HG03558 (cell line): ENCODE measurements around the gene CYP26A1.
"Not testable (repeated sequence)": the region's sequence is repeated elsewhere in the genome, so short reads cannot be mapped to it uniquely, and the experiment has no call there.

ENCODE experiments used
- ATAC-seq: cut with Tn5 transposase; IDR thresholded peaks from one replicate; pipeline ENCODE4 v1.9.1; 2021; ENCODE audit warnings: moderate number of reproducible peaks; ENCODE audit not compliant: unreplicated experiment; ENCODE audit errors: extremely low read depth

The CYP26A1 gene

DNA sequence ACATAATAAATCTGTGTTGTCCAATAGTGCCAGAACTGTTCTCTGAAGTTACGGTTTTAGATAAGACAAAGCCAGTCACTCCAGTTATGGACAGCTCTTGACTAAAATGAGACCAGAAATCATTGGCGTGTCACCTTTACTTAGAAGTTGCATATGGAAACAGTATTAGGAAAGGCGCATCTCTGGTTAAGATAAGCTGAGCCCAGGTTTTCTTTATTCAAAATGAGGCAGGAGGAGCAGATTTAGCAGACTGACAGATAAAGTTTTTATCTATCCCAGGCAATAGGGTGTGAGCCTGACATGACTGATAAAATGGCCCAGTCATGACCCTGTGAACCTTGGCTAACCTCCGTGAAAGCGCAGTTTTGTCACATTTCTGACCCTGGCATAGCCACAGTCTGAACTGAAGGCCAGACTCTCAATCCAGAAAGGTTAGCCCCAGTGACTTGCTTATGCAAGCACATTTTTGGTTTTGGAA lies 4.2 kb downstream of the CYP26A1 start:
- no peak for ATAC-seq

DNA sequence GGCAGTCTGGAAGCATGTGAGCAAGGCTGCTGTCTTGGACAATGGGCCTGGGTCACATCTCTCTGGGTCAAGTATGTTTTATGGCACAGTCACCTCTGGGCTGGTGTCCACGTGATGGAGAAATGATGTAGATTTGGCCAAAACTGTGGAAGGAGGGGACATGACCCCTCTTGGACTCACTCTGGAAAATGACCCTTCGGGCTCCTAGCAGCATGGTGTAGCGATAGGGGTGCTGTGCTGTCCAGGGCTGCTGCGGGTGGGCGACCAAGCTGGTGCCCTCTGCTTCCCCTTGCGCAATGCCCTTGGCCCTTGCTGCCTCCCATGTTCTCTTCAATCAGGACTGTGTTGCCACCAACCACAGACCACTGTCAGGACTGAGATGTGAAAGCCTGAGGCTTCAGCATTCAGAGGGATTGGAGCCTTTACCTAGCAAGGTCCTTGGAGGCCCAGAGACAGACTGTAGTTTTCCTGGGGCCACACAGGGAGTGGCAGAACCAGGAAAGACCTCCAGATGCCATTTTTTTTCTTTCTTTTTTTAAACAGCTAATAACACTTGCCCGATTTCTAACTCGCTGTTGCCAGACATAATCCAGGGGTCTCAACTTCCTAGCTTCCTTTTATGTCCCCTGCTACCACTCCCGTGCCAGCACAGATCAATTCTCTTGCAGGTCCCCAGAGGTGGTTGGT lies 6.1 kb downstream of the CYP26A1 start:
- ATAC-seq = no peak

DNA sequence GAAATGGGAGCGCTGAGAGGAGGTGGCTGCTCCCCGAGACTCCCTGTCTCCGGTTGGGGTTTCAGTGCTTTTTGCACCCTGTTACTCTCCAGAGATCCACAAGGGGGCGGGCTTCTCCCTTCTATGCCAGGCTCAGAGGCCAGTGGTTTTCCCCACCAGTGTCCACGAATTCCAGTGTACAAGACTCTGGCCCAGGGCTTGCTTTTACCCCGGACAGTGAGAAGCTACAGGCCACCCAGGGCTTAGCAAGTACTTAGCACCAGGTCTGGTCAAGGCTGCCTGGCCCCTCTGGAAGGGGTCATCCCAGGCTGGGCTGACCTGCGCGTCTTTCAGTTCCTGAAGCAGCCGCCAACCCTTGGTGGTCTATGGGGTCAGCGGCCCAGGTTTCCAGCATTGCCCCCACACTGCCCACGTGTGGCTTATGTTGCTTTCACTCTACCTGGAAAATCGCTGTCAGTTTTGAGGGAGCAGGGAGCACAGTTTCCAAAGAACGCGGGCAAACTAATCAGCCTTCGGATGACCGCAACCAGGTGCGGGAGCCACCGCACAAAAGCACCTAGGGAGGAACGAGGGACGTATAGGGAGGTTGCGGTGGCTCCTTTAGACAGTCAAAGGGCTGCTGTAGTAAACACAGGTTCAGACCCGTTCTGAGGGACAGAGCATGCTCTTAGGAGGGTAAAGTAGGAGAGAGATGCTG lies 6.8 kb downstream of the CYP26A1 start:
- ATAC-seq = no peak

DNA sequence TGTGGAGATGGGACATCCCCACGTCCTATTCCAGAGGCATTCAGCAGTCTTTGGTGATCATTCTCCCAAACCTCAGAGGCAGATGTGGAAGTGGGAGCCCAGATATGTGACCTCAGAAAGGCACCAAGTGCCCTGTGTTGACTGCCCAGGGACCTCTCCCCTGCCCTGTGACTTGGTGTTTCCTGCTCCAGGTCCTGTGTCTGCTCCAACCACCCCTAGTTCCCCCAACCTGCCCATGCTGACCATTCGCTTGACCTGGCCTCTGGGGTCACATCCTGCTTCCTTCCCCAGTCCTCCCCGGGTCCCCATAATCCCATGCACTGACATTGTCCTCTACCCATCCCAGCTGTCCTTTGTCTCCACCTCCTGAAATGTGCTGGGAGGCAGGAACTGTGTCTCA lies 7.6 kb downstream of the CYP26A1 start:
- ATAC-seq = no peak

DNA sequence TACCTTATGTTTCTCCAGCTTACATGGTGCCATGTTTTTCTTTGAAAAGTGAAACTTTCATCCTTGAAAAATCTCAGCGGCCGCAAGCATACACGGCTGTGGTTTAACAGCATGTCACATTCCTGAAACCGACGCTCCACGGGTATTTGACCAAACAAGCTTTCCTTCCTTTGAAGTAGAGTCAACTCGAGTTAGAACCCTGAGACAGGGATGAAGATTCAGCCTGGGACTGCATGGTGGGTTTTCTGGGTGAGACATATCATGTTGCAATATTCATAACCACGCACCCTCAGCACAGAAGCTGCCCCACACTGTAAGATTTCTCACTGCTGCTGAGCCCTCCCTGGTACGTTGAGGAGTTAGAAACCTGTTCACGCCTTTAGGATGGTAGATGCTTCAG lies 8.1 kb downstream of the CYP26A1 start:
- ATAC-seq = no peak

DNA sequence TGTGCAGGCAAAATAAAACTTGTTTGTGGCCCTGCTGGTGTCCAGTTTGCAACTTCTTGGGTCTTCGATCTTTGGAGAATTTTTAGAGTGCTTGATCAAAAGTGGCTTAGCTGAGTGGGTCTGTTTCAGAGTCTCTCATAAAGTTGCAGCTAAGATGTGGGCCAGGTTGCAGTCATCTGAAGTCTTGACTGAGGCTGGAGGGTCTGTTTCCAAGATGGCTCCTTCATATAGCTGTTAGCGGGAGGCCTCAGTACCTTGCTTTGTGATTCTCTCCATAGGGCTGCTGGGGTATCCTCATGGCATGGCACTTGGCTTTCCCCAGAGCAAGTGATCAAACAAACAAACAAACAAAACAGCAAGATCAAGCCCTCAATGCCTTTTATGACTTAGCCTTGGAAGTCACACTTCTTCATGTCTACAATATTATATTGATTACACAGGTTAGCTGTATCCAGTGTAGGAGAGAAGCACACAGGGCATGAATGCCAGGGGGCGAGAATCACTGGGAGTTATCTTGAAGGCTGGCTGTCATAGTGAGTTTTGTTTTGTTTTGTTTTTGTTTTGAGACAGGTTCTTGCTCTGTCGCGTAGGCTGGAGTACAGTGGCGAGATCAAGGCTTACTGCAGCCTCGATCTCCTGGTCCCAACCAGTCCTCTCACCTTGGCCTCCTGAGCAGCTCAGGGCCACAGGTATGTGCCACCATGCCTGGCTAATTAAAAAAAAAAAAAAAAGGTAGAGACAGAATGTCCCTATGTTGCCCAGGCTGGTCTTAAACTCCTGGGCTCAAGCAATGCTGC lies 10.2 kb downstream of the CYP26A1 start:
- ATAC-seq = no peak

DNA sequence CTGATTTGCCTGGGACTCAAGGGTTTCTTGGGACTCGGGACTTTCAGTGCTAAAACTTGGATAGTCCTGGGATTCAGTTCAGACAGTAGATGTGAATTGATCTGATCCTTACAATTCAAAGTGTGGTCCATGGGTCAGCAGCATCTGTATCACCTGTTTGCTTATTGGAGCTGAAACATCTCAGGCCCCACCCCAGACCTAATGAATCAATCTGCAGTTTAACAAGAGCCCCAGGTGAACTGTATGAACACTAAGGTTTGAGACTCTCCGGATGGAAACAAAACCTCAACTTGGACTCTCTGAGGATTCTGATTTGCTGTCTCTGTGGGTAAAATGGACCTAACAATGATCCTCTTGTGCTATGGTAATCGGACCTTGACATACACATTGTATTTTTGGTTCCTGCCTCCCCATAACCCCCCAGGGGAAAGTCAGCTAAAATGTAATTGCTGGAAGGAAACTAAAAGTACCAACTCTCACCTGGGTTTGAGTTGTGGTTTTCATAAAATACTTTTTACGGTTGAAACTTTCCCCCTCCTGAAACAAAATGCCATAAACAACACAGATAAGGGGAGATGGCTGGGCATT lies 11.7 kb downstream of the CYP26A1 start:
- ATAC-seq = no peak

DNA sequence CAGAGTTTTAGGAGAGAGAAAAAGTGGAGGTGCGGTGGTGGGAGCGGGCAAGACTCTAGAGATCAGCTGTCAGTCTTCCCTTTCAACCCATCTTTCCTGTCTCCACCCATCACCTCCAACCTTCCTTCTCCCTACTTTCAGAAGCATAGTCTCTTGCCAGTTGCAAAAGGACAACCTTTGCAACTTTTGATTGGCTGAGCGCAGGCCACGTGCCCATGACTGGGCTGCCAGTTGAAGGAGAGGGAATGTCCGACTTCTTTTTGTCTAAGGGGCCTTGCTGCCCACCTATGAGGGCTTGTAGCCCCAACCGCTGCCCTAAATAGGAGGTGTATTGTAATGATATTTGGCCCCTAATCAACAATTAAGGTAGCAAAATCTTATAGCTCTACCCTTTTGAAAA lies 12.6 kb downstream of the CYP26A1 start:
- no peak for ATAC-seq

DNA sequence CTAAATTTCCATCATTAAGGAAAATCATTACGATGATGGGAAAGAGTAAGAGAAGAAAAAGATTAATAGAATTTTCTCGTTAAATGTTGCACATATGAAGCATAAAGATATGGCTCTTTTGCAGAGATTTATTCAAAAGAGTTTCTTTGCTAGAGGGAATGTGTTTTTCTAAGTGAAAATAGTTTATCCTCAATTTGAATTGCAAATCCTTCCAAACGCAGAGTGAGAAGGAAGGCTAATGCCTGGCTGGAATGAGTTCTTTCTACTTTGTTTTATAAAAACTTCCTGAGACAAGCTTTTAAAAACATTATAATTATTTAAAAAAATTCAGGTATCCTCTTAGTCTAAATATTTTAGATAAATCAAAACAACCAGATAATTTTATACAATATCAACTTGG lies 14.2 kb downstream of the CYP26A1 start:
- ATAC-seq = no peak

DNA sequence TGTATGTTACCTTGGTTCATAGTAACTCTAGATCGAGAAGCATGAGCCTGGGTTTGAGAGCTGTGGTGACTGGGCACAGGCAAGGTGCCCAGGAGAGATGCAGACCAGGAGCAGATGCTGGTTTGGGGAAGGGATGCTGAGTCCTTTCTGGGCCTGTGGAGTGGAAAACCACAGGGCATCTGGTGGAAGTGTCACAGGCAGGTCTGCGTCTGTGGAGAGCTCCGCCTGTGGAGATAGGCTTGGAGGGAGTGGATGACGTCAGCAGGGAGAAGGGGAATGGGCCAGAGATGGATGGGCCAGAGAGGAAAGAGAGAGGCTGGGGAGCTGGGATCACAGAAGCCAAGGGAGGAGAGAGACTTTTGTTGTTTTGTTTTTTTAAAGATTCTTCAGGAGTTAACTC lies 14.8 kb downstream of the CYP26A1 start:
- no peak for ATAC-seq

DNA sequence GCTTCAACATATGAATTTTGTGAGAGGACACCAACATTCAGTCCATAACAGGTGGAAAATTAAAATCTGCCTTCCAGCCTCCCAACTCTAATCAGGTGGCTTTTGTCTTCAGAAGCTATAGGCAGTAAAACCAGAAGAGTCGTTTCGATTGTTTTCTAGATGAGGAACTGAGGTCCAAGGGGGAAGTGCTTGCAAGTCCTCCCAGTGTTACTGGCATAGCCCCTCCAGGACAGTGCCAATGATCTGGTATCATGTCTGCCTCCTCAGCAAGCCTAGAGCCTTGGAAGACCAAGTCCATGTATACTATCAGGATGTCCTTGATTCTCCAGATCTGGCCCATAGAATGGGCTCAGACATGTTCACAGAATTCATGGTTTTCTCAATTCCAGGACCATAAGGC lies 16.9 kb downstream of the CYP26A1 start:
- ATAC-seq = no peak

DNA sequence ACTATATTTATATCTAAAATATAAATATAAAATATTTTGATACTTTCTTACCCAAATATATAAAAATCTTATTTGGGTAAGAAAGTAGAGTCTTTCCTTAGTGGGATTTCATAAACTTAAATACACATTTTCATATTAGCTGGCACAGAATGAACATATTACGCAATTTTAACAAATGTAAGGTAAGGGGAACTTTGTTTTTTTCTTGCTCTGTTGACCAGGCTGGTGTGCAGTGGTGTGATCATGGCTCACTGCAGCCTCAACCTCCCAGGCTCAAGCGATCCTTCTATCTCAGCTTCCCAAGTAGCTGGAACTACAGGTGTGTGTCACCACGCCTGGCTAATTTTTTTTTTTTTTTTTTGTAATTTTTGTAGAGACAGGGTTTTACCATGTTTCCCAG lies 18.3 kb downstream of the CYP26A1 start:
- no peak for ATAC-seq

DNA sequence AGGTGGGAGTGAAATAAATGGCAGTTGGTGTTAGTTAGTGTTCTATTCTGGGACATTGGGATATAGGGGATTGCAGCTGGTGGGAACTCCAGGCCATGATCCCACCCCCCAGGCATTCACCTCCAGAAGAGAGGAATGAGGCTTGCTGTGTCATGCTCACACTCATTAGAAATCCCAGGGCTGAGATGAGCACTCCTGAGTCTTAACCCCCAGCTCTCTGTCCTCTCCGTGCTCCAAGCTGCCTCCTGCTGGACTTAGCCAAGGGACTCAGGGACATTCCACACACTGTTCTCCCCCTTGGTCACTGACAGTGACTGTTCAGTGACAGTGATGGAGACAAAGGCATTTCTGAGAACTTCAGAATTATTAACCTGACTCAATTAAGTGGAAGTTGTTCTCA lies 21.5 kb downstream of the CYP26A1 start:
- ATAC-seq = no peak

DNA sequence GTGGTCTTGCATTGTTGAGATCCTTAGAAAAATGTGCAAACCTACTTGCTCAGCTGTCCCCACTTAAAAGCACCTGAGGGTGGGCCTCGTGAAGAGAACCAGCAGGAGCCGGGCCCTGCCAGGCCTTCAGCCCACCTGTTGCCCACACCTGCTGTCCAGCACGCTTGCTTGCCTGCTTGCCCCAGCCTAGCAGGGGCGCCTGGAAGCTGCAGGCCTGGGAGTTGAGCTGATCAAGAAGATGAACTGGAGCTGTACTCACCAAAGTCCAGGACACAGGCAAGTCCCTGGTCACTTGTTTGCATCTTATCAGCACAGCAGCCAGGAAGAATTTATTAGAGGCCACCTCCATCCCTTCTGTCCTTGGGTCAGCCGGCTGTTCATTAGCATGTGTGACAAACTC lies 23.2 kb downstream of the CYP26A1 start:
- ATAC-seq = no peak

DNA sequence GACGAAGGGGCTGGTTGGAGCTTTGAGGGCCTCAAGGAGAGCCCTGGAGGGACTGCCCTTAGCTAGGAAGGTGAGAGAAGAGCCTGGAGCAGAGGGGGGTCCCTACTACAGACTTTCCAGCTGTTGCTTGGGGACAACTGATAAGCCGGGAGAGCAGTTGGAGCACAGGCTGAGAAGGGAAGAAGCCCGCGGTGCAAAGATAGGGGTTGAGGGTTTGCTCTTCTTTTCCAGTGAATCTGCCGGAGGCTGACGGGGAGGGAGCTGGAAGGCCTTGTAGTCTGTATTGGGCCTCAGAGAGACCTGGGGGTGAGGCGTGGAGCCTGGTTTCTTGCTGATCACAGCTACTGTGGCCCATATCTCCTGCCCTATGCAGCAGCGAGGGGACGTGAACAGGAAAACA lies 23.7 kb downstream of the CYP26A1 start:
- ATAC-seq = no peak

DNA sequence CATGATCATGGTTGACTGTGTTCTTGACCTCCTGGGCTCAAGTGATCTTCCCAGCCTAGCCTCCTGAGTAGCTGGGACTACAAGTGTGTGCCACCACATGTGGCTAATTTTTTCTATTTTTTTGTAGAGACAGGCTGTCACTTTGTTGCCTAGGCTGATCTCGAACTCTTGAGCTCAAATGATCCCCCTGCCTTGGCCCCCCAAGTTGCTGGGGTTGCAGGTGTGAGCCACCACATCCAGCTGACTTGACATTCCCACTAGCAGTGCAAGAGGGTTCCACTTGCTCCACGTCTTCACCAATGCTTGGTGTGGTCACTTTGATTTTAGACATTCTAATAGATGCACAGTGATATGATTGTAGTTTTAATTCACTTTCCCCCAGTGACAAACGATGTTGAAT lies 25.1 kb downstream of the CYP26A1 start:
- ATAC-seq = no peak

DNA sequence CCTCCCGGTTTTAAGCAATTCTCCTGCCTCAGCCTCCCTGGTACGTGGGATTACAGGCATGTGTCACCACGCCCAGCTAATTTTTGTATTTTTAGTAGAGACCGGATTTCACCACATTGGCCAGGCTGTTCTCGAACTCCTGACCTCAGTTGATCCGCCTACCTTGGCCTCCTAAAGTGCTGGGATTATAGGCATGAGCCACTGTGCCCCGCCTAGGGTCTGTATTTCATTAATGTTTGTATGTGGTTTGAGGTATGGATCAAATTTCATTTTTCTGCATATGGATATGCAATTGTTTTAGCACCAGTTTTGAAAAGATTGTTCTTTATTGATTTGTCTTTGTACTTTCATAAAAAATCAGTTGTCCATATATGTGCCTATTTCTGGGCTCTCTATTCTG lies 26.0 kb downstream of the CYP26A1 start:
- no peak for ATAC-seq

DNA sequence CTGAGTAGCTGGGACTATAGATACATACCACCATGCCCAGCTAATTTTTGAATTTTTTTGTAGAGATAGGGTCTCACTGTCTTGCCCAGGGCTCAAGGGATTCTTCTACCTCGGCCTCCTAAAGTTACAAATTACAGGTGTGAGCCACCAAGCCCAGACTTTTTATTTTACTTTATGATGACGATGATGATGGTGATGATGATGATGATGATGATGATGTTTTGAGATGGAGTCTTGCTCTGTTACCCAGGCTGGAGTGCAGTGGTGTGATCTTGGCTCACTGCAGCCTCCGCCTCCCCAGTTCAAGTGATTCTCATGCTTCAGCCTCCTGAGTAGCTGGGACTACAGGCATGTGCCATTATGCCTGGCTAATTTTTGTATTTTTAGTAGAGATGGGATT lies 27.5 kb downstream of the CYP26A1 start:
- not testable (repeated sequence) for ATAC-seq

DNA sequence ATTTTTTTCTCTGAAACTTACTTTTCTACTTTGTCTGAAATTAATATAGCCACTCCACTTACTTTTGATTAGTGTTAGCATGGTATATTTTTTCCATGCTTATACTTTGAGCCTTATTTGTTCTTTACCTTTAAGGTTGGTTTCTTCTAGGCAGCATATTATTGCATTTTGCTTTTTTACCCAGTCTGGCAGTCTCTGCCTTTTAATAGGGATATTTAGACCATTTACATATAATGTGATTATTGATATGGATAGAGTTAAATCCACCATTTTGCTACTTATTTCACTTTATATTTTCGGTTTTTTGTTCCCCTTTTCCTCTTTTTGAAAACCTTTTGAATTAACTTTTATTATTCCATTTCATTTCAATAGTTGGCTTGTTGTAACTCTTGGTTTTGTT lies 30.3 kb downstream of the CYP26A1 start:
- ATAC-seq = no peak

DNA sequence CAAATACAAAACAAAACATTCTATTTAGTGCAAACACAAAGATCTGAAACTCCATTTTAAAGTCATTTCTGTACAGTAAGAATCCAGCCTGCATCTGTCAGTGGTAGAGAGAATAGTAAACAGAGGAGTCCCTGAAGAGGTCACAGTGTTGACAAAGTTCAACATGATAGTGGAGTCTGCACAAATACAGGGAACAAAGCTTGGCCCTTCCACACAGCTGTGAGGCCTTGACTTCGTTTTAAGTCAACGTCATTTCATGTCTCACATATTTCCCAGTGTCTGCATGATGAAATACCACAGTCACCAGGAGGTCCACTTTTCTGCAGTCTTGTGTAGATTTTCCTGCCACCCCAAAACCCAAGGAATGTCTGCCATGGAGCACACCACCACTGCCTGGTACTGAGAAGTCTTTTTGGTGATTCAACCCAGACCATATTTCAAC lies 33.0 kb downstream of the CYP26A1 start:
- no peak for ATAC-seq
